Gastrocnemius medialis (tissue), 4 donors: ENCODE measurements around the gene PGM2L1. TPM values are rescaled to one million over a fixed set of nuclear protein-coding genes. Genes with fewer than 3 reads are reported as not detected.
"Not testable (repeated sequence)": the region's sequence is repeated elsewhere in the genome, so short reads cannot be mapped to it uniquely, and the experiment has no call there.

Source experiments
- ATAC-seq, 2 donors: fragments of 150-250 bp; one replicate each; pipeline ENCODE4 v1.9.1; 2016
- DNase-seq, 2 donors: peaks; one replicate each; pipeline ENCODE4 v3.0.0-alpha.2; 2019
- H3K27ac ChIP-seq, 4 donors: fragments of 200-600 bp; sonication (generic); 1 replicate in 1 of 4; 2 replicates in 3 of 4; pipeline ENCODE4 v1.5.1; 2016 to 2018; ENCODE audit warnings: mild to moderate bottlenecking in 2 of 4, moderate library complexity in 1 of 4
- H3K27me3 ChIP-seq, 3 donors: fragments of 200-600 bp; sonication (generic) in 2 of 3; 1 replicate in 1 of 3; 2 replicates in 2 of 3; pipeline versions ENCODE4 v1.5.1 to v1.6.0; 2016 to 2019; ENCODE audit warnings: mild to moderate bottlenecking in 1 of 3, moderate library complexity in 1 of 3
- H3K36me3 ChIP-seq, 2 donors: fragments of 200-600 bp; sonication (generic) in 1 of 2; one replicate each; pipeline ENCODE4 v1.5.1; 2017 to 2018
- H3K4me1 ChIP-seq, 2 donors: fragments of 200-600 bp; sonication (generic) in 1 of 2; one replicate each; pipeline ENCODE4 v1.5.1; 2016 to 2017; ENCODE audit warnings: mild to moderate bottlenecking in 2 of 2
- H3K4me3 ChIP-seq, 4 donors: fragments of 200-600 bp; sonication (generic) in 3 of 4; 1 replicate in 1 of 4; 2 replicates in 3 of 4; pipeline ENCODE4 v1.5.1; 2016 to 2019; ENCODE audit warnings: mild to moderate bottlenecking in 2 of 4
- H3K9me3 ChIP-seq, 3 donors: fragments of 200-600 bp; sonication (generic) in 2 of 3; 1 replicate in 1 of 3; 2 replicates in 2 of 3; pipeline ENCODE4 v1.5.1; 2016 to 2019
- POLR2A ChIP-seq, 2 donors: fragments of 450-650 bp; IDR thresholded peaks; one replicate each; pipeline ENCODE4 v1.6.1; 2017; ENCODE audit warnings: antibody characterized with exemption in 2 of 2, mild to moderate bottlenecking in 2 of 2, moderate library complexity in 2 of 2
- in situ Hi-C, 4 donors: fragments of 200-750 bp; cut with MboI; loops; one replicate each; pipeline versions ENCODE4 v1.15.0 to v1.8.0; 2017; ENCODE audit warnings: low sequenced_read_pairs in 4 of 4
- intact Hi-C: fragments of 100-400 bp; cut with DNase I; formaldehyde crosslinking; loops from one replicate; pipeline ENCODE4 v1.15.1; 2023; ENCODE audit warnings: low total_unique reads
- total RNA-seq, 4 donors: library from RNA; depleted of rRNA; stranded (reverse); fragments of >200 nt; gene quantifications; one replicate each; pipeline versions ENCODE4 v1.1.0 to v1.2.3, GENCODE V29; 2016
- TF ChIP-seq, protein P1 (sequence below), 5 experiments: fragments of 450-650 bp in 3 of 5; fragments of 200-600 bp in 2 of 5; sonication (generic) in 2 of 5; IDR thresholded peaks in 4 of 5; conservative IDR thresholded peaks in 1 of 5; 1 replicate in 4 of 5; 2 replicates in 1 of 5; pipeline ENCODE4 v1.5.1; 2016 to 2019; ENCODE audit warnings: antibody characterized with exemption in 5 of 5, mild to moderate bottlenecking in 3 of 5, moderate library complexity in 3 of 5

PGM2L1 gene
- total RNA-seq, 4 donors from 2014 or later = 3.7 to 9.7 (median 7.9) TPM

DNA sequence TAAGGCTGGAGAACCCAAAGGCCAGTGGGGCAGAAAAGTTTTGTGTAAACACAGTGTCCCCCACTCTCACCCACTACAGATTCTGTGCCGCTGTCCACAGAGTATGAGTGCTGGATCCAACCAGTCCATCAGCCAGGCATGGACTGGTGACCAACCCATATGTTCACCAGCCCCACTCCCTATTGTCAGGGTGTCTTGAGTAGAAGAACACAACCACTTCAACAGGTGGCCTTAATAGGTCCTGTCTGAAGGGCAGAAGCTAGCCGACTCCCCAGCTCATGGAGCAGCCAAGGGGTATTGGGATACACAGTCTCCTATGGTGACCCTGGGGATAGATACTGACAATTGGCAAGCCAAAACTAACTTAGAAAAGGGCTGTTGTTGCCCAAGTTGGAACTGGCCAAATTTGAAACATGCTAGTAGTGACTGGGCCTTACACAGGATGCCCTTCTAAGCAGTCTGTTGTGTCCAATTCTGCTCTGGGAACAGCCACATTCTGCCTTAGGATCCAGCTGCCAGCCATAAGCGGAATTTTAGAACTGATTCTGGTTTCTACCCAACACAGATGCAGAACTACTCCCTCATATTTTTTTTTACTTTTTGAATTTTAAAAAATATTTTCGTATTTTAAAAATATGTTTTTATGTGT is 19.8 kb upstream of the PGM2L1 start:
- Histone ChIP-seq H3K27ac (peak overlapping the region in 3 of 4 donors; percentile 31 to 40 (median 40)), H3K4me3 (no peak overlapping the region), H3K36me3 (no peaks in the 10 kb centered on the region), H3K9me3 (no peaks in the 10 kb centered on the region), H3K27me3 (no peaks in the 10 kb centered on the region), H3K4me1 (no peaks in the 10 kb centered on the region)
- ATAC-seq (peak; percentile 11 to 33), DNase-seq (no peak)
- TF ChIP-seq POLR2A (IDR thresholded peaks at IDR 0.05) = no peak
- TF ChIP-seq, protein P1, sequence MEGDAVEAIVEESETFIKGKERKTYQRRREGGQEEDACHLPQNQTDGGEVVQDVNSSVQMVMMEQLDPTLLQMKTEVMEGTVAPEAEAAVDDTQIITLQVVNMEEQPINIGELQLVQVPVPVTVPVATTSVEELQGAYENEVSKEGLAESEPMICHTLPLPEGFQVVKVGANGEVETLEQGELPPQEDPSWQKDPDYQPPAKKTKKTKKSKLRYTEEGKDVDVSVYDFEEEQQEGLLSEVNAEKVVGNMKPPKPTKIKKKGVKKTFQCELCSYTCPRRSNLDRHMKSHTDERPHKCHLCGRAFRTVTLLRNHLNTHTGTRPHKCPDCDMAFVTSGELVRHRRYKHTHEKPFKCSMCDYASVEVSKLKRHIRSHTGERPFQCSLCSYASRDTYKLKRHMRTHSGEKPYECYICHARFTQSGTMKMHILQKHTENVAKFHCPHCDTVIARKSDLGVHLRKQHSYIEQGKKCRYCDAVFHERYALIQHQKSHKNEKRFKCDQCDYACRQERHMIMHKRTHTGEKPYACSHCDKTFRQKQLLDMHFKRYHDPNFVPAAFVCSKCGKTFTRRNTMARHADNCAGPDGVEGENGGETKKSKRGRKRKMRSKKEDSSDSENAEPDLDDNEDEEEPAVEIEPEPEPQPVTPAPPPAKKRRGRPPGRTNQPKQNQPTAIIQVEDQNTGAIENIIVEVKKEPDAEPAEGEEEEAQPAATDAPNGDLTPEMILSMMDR (IDR thresholded peaks at IDR 0.05 in 4 of 5, conservative IDR thresholded peaks at IDR 0.05 in 1 of 5) = no peak
- in situ Hi-C loops (no loop called here), intact Hi-C loops (no loop called here)

DNA sequence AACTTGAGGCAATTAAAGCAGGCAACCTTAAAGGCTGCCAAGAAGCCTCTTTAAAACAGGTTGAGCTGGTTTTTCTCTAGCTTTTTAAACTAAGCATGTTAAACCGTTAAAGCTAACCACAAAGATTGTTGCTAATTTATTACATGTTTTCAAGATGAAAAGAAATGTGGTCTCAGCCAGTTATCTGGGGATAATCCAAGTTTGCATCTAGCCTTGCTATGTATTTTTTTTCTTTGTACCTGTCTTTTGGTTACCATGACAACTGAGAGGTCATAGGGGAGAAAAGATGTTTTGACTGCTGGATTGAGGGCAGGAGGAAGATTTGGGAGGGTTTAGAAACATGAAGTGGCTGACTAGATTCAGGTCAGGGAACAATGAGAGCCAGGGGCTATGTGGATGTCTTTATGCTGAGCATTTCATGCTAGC is 19.2 kb upstream of the PGM2L1 start:
- Histone ChIP-seq H3K9me3 (no peaks in the 10 kb centered on the region), H3K4me3 (no peak overlapping the region), H3K27me3 (no peaks in the 10 kb centered on the region), H3K27ac (no peak overlapping the region), H3K36me3 (no peaks in the 10 kb centered on the region), H3K4me1 (no peaks in the 10 kb centered on the region)
- ATAC-seq (no peak), DNase-seq (no peak)
- TF ChIP-seq, protein P1 (IDR thresholded peaks at IDR 0.05 in 4 of 5, conservative IDR thresholded peaks at IDR 0.05 in 1 of 5) = no peak
- TF ChIP-seq POLR2A (IDR thresholded peaks at IDR 0.05) = no peak
- in situ Hi-C loops = no loop called here
- intact Hi-C loops = no loop called here

DNA sequence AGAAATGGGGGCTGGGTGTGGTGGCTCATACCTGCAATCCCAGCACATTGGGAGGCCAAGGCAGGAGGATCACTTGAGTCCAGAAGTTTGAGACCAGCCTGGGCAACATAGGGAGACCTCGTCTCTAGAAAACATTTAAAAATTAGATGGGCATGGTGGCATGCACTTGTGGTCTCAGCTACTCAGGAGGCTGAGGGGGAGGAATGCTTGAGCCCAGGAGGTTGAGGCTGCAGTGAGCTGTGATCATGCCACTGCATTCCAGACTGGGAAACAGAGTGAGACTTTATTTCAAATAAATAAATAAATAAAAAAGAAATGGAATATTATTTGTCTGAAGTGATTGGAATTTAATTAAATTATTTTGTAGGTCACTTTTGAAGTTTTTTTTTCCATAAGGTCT is 18.7 kb upstream of the PGM2L1 start:
- H3K4me1 ChIP-seq, H3K9me3 ChIP-seq, H3K36me3 ChIP-seq, in situ Hi-C loops, ATAC-seq, intact Hi-C loops, H3K27ac ChIP-seq, H3K4me3 ChIP-seq, H3K27me3 ChIP-seq, DNase-seq: not testable (repeated sequence)

DNA sequence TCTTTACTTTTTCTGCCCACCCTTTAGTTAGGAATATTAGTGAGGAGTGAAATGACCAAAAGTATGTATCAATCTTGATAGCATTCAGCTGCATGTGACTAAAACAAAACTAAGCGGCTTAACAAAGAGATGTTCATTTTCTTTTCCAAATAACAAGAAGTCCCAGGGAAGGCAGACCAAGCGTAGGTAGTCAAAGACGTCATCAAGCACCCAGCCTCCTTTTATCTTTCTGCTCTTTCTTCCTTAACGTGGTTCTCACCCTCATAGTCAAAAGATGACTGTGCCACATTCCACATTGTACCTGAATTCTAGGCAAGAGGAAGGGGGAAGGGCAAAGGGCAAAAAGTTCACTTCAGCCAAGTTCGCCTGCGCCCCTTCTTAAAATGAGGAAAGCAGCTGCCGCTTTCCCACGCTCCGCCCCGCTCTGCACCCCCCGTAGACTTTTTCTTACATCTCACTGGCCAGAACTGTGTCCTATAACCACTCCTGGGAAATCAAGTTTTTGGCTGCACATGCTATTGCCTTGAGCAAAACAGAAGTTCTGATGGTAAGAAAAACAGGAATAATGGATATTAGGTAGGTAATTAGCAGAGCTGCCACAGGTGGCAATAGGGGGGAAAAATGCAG is 14.6 kb upstream of the PGM2L1 start:
- no peaks in the 10 kb centered on the region for H3K27me3 ChIP-seq
- H3K4me1 ChIP-seq = no peaks in the 10 kb centered on the region
- H3K9me3 ChIP-seq = no peaks in the 10 kb centered on the region
- no peak overlapping the region for H3K27ac ChIP-seq
- intact Hi-C loops = no loop called here
- DNase-seq = no peak
- no peak overlapping the region for H3K4me3 ChIP-seq
- in situ Hi-C loops = no loop called here
- no peaks in the 10 kb centered on the region for H3K36me3 ChIP-seq
- no peak for TF ChIP-seq POLR2A (IDR thresholded peaks at IDR 0.05)
- TF ChIP-seq, protein P1 (IDR thresholded peaks at IDR 0.05 in 4 of 5, conservative IDR thresholded peaks at IDR 0.05 in 1 of 5) = no peak
- ATAC-seq = no peak

DNA sequence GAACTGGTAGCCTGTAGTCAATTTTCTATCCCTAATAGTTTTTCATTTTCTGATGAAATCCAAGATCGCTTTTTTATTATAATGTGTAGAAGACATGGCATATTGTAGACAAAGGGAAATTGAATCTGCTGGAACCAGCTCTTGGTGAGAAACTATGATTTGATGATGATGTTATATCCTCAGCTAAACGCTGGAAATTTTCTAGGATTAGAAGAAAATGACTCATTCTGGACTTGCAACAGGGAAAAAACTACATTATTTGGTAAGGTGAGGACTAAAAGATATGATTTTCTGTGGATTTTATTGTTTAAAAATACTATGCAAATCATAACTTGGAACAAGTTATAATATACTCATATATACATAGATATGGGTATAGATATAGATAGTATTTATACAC is 14.1 kb upstream of the PGM2L1 start:
- intact Hi-C loops (no loop called here), in situ Hi-C loops (no loop called here)
- Histone ChIP-seq H3K4me3 (no peak overlapping the region), H3K9me3 (no peaks in the 10 kb centered on the region), H3K27ac (no peak overlapping the region), H3K4me1 (no peaks in the 10 kb centered on the region), H3K27me3 (no peaks in the 10 kb centered on the region), H3K36me3 (no peaks in the 10 kb centered on the region)
- no peak for DNase-seq
- no peak for ATAC-seq
- no peak for TF ChIP-seq POLR2A (IDR thresholded peaks at IDR 0.05)
- TF ChIP-seq, protein P1 (IDR thresholded peaks at IDR 0.05 in 4 of 5, conservative IDR thresholded peaks at IDR 0.05 in 1 of 5) = no peak
